ENCODE measurements around the gene REN. TPM values are rescaled to one million over a fixed set of nuclear protein-coding genes. Genes with fewer than 3 reads are reported as not detected.

REN gene
- total and polyA plus RNA-seq, 4 experiments from 2014 or later = not detected

DNA sequence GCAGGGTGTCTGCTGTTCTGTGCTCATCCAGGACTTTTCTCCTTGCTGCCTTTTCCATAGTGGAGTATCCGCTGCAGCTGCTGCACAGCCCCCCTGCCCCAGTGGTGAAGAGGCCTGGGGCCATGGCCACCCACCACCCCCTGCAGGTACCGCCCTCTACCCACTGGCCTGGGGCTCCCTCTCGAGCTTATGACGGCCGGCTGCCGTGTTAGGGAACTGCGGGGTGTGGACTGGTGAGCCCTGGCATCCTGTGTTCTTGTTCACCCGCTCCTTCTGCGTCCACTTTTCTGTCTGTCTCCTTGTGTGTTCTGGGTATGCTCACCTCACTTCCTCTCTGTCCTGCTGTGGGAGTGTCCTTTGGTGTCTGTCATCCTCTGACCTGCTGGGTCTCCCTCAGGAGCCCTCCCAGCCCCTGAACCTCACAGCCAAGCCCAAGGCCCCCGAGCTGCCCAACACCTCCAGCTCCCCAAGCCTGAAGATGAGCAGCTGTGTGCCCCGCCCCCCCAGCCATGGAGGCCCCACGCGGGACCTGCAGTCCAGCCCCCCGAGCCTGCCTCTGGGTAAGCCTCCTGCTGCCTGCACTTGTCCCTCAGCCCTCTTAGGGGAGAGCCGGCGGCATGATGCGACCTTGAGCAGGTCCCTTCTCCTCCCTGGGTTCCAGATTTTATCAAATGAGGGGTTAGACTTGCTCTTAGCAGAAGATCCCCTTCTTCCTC, 44.1 kb downstream of the REN start:
- Histone ChIP-seq H3K27ac (ENCODE audit: low read depth, low read length) (no peak overlapping the region), H3K9me3 (ENCODE audit: control insufficient read depth in 1 of 2, low read length in 2 of 2) (no peaks in the 10 kb centered on the region), H3K27me3 (ENCODE audit: insufficient read depth, low read length) (no peaks in the 10 kb centered on the region), H3K4me1 (ENCODE audit: insufficient read depth, low read length) (no peaks in the 10 kb centered on the region), H3K36me3 (ENCODE audit: insufficient read depth, low read length) (no peaks in the 10 kb centered on the region), H3K4me3 (ENCODE audit: low read length in 2 of 2) (no peak overlapping the region)
- DNase-seq = no peak
- POLR2A ChIA-PET (ENCODE audit: partially characterized antibody) = no interaction called here
- Mint-ChIP-seq H3K4me3 (no peak overlapping the region), H3K27ac (peak overlapping the region in 2 of 7 donors; percentile 41 to 73), H3K4me1 (no peaks in the 10 kb centered on the region), H3K27me3 (peaks cover 0 to 1% of the 10 kb centered on the region in 2 donors), H3K9me3 (peaks cover 0 to 2% (median 0%) of the 10 kb centered on the region in 8 donors), H3K36me3 (no peaks in the 10 kb centered on the region)
- intact Hi-C loops (cut with micrococcal nuclease) = loop anchor here (10.0 kb wide), 1 partner anchor 777 kb away; no protein-coding TSS in a partner anchor
- CTCF ChIA-PET (ENCODE audit: partially characterized antibody) = no interaction called here

DNA sequence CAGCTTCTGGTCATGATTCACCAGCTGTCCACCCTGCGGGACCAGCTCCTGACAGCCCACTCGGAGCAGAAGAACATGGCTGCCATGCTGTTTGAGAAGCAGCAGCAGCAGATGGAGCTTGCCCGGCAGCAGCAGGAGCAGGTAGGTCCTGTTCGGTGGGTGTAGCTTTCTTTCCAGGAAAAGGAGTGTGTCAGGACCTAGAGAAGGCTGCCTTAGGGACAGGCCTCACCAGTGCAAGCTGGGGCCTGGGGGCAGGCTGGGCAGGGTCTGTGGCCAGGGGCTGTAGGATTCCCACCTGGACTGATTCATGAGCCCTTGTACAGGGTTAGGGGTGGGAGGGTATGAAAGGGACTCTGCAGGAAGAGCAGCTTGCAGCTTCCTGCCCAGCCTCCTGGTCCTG, 49.6 kb downstream of the REN start:
- no peak for DNase-seq
- Mint-ChIP-seq H3K9me3 (no peaks in the 10 kb centered on the region), H3K4me1 (peaks cover 0 to 7% (median 0%) of the 10 kb centered on the region in 4 donors), H3K27me3 (no peaks in the 10 kb centered on the region), H3K27ac (no peak overlapping the region), H3K36me3 (no peaks in the 10 kb centered on the region), H3K4me3 (no peak overlapping the region)
- H3K9me3 ChIP-seq (ENCODE audit: control insufficient read depth in 1 of 2, low read length in 2 of 2) = no peaks in the 10 kb centered on the region
- no peak overlapping the region for H3K4me3 ChIP-seq (ENCODE audit: low read length in 2 of 2)
- no peaks in the 10 kb centered on the region for H3K4me1 ChIP-seq (ENCODE audit: insufficient read depth, low read length)
- H3K27ac ChIP-seq (ENCODE audit: low read depth, low read length) = no peak overlapping the region
- no peaks in the 10 kb centered on the region for H3K36me3 ChIP-seq (ENCODE audit: insufficient read depth, low read length)
- intact Hi-C loops (cut with micrococcal nuclease) = no loop called here
- ChIA-PET POLR2A (ENCODE audit: partially characterized antibody) (no interaction called here), CTCF (ENCODE audit: partially characterized antibody) (interaction anchor here (1.6 to 3.4 kb wide), 2 partner anchors 11 to 12 kb away, joined by 5 to 16 read pairs; no protein-coding TSS in a partner anchor)
- no peaks in the 10 kb centered on the region for H3K27me3 ChIP-seq (ENCODE audit: insufficient read depth, low read length)

DNA sequence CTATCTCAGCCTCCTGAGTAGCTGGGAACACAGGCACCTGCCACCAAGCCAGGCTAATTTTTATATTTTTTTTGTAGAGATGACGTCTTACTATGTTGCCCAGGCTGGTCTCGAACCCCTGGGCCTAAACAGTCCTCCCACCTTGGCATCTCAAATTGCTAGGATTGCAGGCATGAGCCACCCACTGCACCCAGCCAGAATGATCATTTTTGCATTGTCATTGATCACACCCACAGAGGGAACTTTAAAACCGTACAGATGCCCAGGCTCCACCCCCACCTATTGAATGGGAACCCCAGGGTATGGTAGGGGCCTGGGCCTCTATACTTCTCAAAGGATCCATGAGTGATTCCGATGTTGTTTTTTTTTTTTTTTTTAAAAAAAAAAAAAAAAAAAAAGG, 51.0 kb downstream of the REN start:
- Histone ChIP-seq H3K4me1 (ENCODE audit: insufficient read depth, low read length) (no peaks in the 10 kb centered on the region), H3K9me3 (ENCODE audit: control insufficient read depth in 1 of 2, low read length in 2 of 2) (no peaks in the 10 kb centered on the region), H3K36me3 (ENCODE audit: insufficient read depth, low read length) (no peaks in the 10 kb centered on the region), H3K27ac (ENCODE audit: low read depth, low read length) (no peak overlapping the region), H3K4me3 (ENCODE audit: low read length in 2 of 2) (no peak overlapping the region), H3K27me3 (ENCODE audit: insufficient read depth, low read length) (no peaks in the 10 kb centered on the region)
- intact Hi-C loops (cut with micrococcal nuclease) = no loop called here
- DNase-seq = no peak
- peak overlapping the region in 1 of 7 donors; percentile 37 for H3K27ac Mint-ChIP-seq
- ChIA-PET POLR2A (ENCODE audit: partially characterized antibody) (no interaction called here), CTCF (ENCODE audit: partially characterized antibody) (interaction anchor here (0.9 to 3.4 kb wide), 3 partner anchors 9 to 14 kb away, joined by 3 to 16 read pairs (median 5); no protein-coding TSS in a partner anchor)
- H3K4me1 Mint-ChIP-seq = peaks cover 0 to 7% (median 0%) of the 10 kb centered on the region in 4 donors
- no peaks in the 10 kb centered on the region for H3K27me3 Mint-ChIP-seq
- no peak overlapping the region for H3K4me3 Mint-ChIP-seq
- no peaks in the 10 kb centered on the region for H3K9me3 Mint-ChIP-seq
- H3K36me3 Mint-ChIP-seq = no peaks in the 10 kb centered on the region

- no peaks in the 10 kb centered on the region for H3K9me3 Mint-ChIP-seq
Observed at GRCh38 chr1:204114606-204115005, 51.5 kb downstream of the REN start.

GRCh38 chr1:204113896-204114295, 52.2 kb downstream of the REN start:
- CTCF ChIA-PET (ENCODE audit: partially characterized antibody) = interaction anchor here (1.4 kb wide), 1 partner anchor 15 kb away, joined by 3 read pairs; no protein-coding TSS in a partner anchor
- Mint-ChIP-seq H3K9me3 (no peaks in the 10 kb centered on the region), H3K36me3 (no peaks in the 10 kb centered on the region), H3K4me1 (peaks cover 0 to 7% (median 0%) of the 10 kb centered on the region in 4 donors), H3K27me3 (no peaks in the 10 kb centered on the region), H3K27ac (peak overlapping the region in 1 of 7 donors; percentile 32), H3K4me3 (no peak overlapping the region)
- no peak for DNase-seq
- Histone ChIP-seq H3K36me3 (ENCODE audit: insufficient read depth, low read length) (no peaks in the 10 kb centered on the region), H3K27me3 (ENCODE audit: insufficient read depth, low read length) (peaks cover 4% of the 10 kb centered on the region), H3K9me3 (ENCODE audit: control insufficient read depth in 1 of 2, low read length in 2 of 2) (no peaks in the 10 kb centered on the region), H3K4me3 (ENCODE audit: low read length in 2 of 2) (no peak overlapping the region), H3K4me1 (ENCODE audit: insufficient read depth, low read length) (no peaks in the 10 kb centered on the region), H3K27ac (ENCODE audit: low read depth, low read length) (no peak overlapping the region)
- intact Hi-C loops (cut with micrococcal nuclease) = no loop called here
- POLR2A ChIA-PET (ENCODE audit: partially characterized antibody) = no interaction called here

More at GRCh38 chr1:204114606-204115005, 51.5 kb downstream of the REN start:
- Mint-ChIP-seq H3K27ac (no peak overlapping the region), H3K36me3 (no peaks in the 10 kb centered on the region), H3K4me3 (no peak overlapping the region), H3K4me1 (peaks cover 0 to 7% (median 0%) of the 10 kb centered on the region in 4 donors), H3K27me3 (no peaks in the 10 kb centered on the region)
- Histone ChIP-seq H3K9me3 (ENCODE audit: control insufficient read depth in 1 of 2, low read length in 2 of 2) (no peaks in the 10 kb centered on the region), H3K4me1 (ENCODE audit: insufficient read depth, low read length) (no peaks in the 10 kb centered on the region), H3K4me3 (ENCODE audit: low read length in 2 of 2) (no peak overlapping the region), H3K36me3 (ENCODE audit: insufficient read depth, low read length) (no peaks in the 10 kb centered on the region), H3K27ac (ENCODE audit: low read depth, low read length) (no peak overlapping the region), H3K27me3 (ENCODE audit: insufficient read depth, low read length) (no peaks in the 10 kb centered on the region)
- ChIA-PET POLR2A (ENCODE audit: partially characterized antibody) (no interaction called here), CTCF (ENCODE audit: partially characterized antibody) (no interaction called here)
- intact Hi-C loops (cut with micrococcal nuclease) = no loop called here
- DNase-seq = no peak

GRCh38 chr1:204112876-204113730, 53.0 kb downstream of the REN start:
- Histone ChIP-seq H3K4me1 (ENCODE audit: insufficient read depth, low read length) (no peaks in the 10 kb centered on the region), H3K27ac (ENCODE audit: low read depth, low read length) (no peak overlapping the region), H3K36me3 (ENCODE audit: insufficient read depth, low read length) (no peaks in the 10 kb centered on the region), H3K9me3 (ENCODE audit: control insufficient read depth in 1 of 2, low read length in 2 of 2) (no peaks in the 10 kb centered on the region), H3K27me3 (ENCODE audit: insufficient read depth, low read length) (peaks cover 4% of the 10 kb centered on the region), H3K4me3 (ENCODE audit: low read length in 2 of 2) (no peak overlapping the region)
- Mint-ChIP-seq H3K27ac (no peak overlapping the region), H3K9me3 (no peaks in the 10 kb centered on the region), H3K4me3 (no peak overlapping the region), H3K36me3 (no peaks in the 10 kb centered on the region), H3K4me1 (peaks cover 0 to 7% (median 0%) of the 10 kb centered on the region in 4 donors), H3K27me3 (no peaks in the 10 kb centered on the region)
- ChIA-PET POLR2A (ENCODE audit: partially characterized antibody) (no interaction called here), CTCF (ENCODE audit: partially characterized antibody) (interaction anchor here (1.4 kb wide), 1 partner anchor 16 kb away, joined by 3 read pairs; no protein-coding TSS in a partner anchor)
- peak in 1 of 5 donors; percentile 35 for DNase-seq
- intact Hi-C loops (cut with micrococcal nuclease) = no loop called here

Data from CD4-positive, alpha-beta memory T cell (primary cell).